A549 treated with AZD2906 at 1 μM for 4 hours (cell line): Measurements from ENCODE around the gene OGA. TPM values are rescaled to one million over a fixed set of nuclear protein-coding genes. Genes with fewer than 3 reads are reported as not detected.

Experiments
- total RNA-seq: library from RNA; stranded (reverse); fragments of 200-300 nt; extraction: Qiagen RNA extraction; gene quantifications from 5 replicates; pipeline ENCODE4 v1.2.3, GENCODE V29; 2022

The OGA gene
- total RNA-seq = 63.4 to 85.8 TPM (median 65.4 TPM) in 5 replicates

DNA sequence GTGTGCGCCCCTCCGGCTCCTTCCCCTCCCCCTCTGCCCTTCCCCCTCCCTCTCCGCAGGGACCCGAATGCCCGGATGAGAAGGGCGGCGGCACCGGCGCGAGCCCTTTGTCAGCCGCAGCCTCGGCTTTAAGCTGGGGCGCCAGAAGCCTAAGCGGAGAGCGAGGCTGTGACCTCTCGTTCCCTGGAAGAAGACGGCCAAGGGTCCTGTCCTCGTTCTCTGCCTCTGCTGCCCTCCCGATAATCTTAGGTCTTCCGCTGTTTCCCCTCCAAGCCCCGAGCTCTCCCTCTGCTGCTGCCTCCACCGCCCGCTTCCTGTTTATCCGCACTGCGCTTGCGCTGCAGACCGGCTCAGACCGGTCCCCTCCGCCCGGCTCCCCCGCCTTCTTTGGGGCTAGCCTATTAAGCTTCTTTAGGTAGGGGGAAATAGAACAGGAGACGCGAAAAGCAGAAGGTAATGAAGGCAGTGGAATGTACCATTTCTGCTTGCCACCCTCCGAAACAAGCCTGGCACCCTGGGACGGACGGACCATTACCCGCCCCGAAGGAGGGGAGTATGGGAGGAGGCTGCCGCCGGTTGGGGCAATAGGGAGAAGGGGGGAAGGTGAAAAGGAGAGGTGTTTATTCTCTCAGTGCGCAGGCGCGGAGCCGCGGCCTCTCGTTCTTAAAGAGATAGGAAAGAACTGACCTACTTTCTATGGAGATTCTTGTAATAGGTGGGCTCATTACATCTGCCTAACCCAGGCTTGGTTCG lies at the start of gene OGA:
TSS of gene OGA (minus strand) at position 326 of the 753 bp plus-strand sequence. CDS start 422 bp downstream, outside the sequence.

DNA sequence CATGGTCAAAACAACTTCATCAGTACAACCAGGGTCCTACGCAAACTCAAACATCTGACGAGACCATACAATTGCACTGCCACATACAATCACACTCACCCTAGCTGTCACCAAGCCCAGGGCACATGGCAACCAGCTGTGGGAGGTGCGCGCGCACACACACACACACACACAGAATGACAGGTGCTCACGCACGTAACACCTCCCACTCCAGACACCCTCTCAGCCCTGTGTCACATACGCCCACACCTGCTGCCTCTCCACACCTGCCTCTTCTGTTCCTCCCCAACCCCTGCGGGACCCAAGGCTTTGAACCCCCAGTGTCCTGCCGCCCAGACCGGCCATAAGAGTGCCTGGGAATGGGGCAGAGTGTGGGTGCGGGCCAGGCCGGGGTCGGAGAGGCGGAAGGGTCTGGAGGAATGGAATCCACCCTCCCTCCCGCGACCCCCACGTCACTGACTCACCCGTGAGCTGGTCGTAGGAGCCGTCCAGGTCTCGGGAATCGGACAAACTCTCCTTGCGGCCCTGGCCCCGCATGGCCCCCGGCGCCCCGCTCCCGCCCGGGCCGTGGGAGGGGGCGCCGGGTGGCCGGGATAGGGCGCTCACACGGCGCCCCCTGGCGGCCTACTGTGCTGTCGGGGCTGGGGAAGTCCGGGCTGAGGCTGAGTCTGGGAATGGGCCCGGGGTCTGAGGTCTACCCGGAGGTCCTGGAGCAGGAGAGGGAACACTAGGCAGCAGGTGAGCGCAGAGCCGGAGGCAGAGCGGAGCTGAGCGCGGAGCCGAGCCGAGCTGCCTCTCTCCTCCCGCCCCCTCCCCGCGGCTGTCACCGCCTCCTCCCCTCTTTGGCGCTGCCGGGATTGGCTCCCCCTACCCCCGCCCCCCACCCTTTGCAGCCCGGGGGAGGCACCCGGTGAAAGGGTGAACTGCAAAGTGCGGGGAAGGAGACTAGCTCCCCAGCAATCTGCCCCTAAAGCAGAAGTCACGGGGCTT lies 25.1 kb upstream of the OGA start, which contains the start of gene KCNIP2:
TSS of gene KCNIP2 (minus strand) at position 769 of the 990 bp plus-strand sequence. CDS start at position 537, 232 bp downstream.

DNA sequence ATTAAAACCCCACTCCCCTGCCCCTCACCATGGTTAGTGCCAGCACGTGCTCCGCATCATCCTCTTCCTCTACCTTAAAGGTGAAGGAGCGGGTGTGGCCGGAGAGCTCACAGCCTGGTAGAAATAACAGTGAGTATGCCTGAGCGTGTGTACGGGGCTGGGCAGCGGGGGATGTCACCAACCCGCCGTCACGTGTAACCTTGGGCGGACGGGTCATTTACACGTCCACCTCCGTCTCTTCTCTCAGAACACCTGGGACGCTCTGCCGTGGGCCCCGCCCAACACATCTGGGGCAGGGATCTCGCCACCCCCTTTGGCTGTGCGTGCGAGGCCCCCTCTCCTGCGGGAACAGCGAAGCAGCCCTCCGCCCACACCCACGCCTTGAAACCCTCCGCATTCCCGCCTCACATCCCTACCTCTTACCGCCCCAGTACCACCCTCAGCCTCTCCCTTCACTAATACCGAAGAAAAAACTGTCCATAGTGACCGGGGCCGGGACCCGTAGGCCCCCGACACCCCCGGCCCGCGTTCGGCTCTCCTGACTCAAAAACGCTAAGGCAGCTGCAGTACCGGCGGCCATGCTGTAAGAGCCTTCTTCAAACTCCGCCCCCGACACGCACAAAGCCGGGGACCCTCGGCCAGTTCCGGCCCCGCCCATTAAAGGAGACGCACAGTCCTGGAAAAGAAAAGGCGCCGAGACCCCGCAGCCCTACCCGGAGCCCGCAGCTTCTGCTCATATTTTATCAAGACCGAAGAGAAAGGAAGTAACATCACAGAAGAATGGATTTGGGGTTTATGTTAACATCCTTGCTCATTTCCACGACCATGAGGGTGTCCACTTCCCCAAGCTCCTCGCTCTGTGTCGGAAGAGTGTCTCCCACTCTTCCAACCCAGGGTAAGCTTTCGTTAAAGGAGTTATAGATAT lies 35.2 kb downstream of the OGA start, which contains the start of gene NPM3:
TSS of gene NPM3 (minus strand) at position 636 of the 925 bp plus-strand sequence. CDS start at position 580, 56 bp downstream.

DNA sequence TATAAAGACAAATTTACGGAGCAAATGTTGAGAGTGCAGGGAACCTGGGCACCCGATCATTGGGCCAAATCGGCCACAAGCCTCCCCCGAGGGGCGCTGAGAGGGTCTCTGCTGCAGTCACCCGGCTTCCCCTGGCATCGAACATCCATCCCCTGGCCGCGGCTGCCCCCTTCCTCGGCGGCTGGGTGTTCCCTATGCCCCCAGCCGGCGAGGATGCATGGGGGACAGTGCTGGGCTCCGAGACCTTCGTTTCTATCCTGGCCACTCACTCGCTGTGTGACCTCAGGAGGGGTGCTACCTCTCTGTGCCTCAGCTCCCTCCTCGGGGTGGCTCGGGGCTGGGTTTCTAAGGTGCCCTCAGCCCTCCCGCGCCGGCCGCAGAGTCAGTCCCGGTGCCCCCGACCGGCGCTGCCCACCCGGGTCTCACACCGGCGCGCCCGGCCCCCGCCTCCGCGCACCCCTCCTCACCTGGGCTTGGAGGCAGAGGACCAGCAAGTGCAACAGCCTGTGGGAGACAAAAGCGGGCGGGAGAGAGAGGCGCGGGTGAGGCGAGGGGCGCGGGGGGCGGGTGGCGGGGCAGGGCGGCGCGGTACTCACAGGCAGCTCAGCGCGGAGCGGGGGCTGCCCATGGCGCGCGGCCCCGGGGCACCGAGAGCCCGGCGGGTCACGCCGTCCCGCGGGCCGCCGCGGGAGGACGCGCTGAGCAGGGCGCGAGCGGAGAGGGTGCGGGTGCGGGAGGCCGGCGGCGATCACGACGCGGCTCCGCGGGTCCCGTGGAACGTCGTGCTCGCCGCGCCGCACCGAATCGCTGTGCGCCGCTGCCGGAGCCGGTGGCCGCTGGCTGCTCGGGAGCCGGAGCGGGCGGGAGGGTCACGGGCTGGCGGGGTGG lies 42.7 kb downstream of the OGA start, which contains the start of gene FGF8:
TSS of gene FGF8 (minus strand) at position 842 of the 888 bp plus-strand sequence. CDS start at position 628, 214 bp downstream.

Other genes with a start within 250 kb of the OGA start
- gene POLL, start 230.2 kb downstream of the OGA start, total RNA-seq = 11.9 to 17.6 TPM (median 17.2 TPM) in 5 replicates
- 30.7 to 38.6 TPM (median 31.7 TPM) in 5 replicates for gene DPCD, start 230.1 kb downstream of the OGA start, total RNA-seq
- 19.2 to 27.2 TPM (median 22.2 TPM) in 5 replicates for gene FBXW4, start 123.3 kb downstream of the OGA start, total RNA-seq
- 0.08 to 0.09 TPM in 2 of 5 replicates, not detected in the others for gene FGF8, start 42.3 kb downstream of the OGA start, total RNA-seq
- 100 to 124 TPM (median 120 TPM) in 5 replicates for gene NPM3, start 35.0 kb downstream of the OGA start, total RNA-seq
- gene KCNIP2, start 25.4 kb upstream of the OGA start, total RNA-seq = 0.35 to 0.60 TPM (median 0.47 TPM) in 5 replicates
- gene ARMH3, start 237.7 kb upstream of the OGA start, total RNA-seq = 9.6 to 12.1 TPM (median 11.1 TPM) in 5 replicates
- 27.6 to 38.9 TPM (median 36.3 TPM) in 5 replicates for gene HPS6, start 246.9 kb upstream of the OGA start, total RNA-seq